GM18511 (cell line): Measurements from ENCODE around the gene JARID2.
"Not testable (repeated sequence)": the region's sequence is repeated elsewhere in the genome, so short reads cannot be mapped to it uniquely, and the experiment has no call there.

Experiments
- ATAC-seq: cut with Tn5 transposase; IDR thresholded peaks from one replicate; pipeline ENCODE4 v1.9.1; 2021; ENCODE audit warnings: mild to moderate bottlenecking, moderate library complexity; ENCODE audit not compliant: unreplicated experiment

JARID2 gene

GRCh38 chr6:15411766-15412165 lies 165.9 kb downstream of the JARID2 start:
- no peak for ATAC-seq

GRCh38 chr6:15412767-15413166 lies 166.9 kb downstream of the JARID2 start:
- ATAC-seq = no peak

- no peak for ATAC-seq
Observed at GRCh38 chr6:15413466-15414234, 167.8 kb downstream of the JARID2 start.

GRCh38 chr6:15414235-15414612 lies 168.4 kb downstream of the JARID2 start:
- ATAC-seq = no peak

- ATAC-seq = not testable (repeated sequence)
Observed at GRCh38 chr6:15415622-15416021, 169.8 kb downstream of the JARID2 start.

GRCh38 chr6:15416932-15417509 lies 171.2 kb downstream of the JARID2 start:
- no peak for ATAC-seq

- ATAC-seq = no peak
Observed at GRCh38 chr6:15417811-15418210, 171.9 kb downstream of the JARID2 start.

GRCh38 chr6:15419493-15419892 lies 173.6 kb downstream of the JARID2 start:
- ATAC-seq = no peak

GRCh38 chr6:15420959-15421438 lies 175.1 kb downstream of the JARID2 start:
- ATAC-seq = peak; percentile 85

- peak; percentile 59 for ATAC-seq
Observed at GRCh38 chr6:15421945-15422733, 176.3 kb downstream of the JARID2 start.

- ATAC-seq = no peak
Observed at GRCh38 chr6:15423286-15423993, 177.6 kb downstream of the JARID2 start.

- ATAC-seq = no peak
Observed at GRCh38 chr6:15425947-15426346, 180.1 kb downstream of the JARID2 start.

- no peak for ATAC-seq
Observed at GRCh38 chr6:15426395-15426794, 180.5 kb downstream of the JARID2 start.

- ATAC-seq = no peak
Observed at GRCh38 chr6:15426901-15427300, 181.0 kb downstream of the JARID2 start.

- no peak for ATAC-seq
Observed at GRCh38 chr6:15427331-15428070, 181.6 kb downstream of the JARID2 start.

GRCh38 chr6:15429141-15430110 lies 183.6 kb downstream of the JARID2 start:
- ATAC-seq = no peak

- ATAC-seq = no peak
Observed at GRCh38 chr6:15430186-15430585, 184.3 kb downstream of the JARID2 start.

GRCh38 chr6:15430931-15431405 lies 185.1 kb downstream of the JARID2 start:
- ATAC-seq = no peak
